GM19239 (cell line): Measurements from ENCODE around the gene OSBPL10.

Source experiments
- DNase-seq: peaks from one replicate; pipeline ENCODE4 v3.0.0; 2011; ENCODE audit warnings: low spot score; ENCODE audit not compliant: insufficient read length
- FAIRE-seq: peaks from 2 replicates; lab custom pipeline; 2011; peaks lifted over from hg19 to GRCh38; lab: Jason Lieb, UNC

OSBPL10 gene

DNA sequence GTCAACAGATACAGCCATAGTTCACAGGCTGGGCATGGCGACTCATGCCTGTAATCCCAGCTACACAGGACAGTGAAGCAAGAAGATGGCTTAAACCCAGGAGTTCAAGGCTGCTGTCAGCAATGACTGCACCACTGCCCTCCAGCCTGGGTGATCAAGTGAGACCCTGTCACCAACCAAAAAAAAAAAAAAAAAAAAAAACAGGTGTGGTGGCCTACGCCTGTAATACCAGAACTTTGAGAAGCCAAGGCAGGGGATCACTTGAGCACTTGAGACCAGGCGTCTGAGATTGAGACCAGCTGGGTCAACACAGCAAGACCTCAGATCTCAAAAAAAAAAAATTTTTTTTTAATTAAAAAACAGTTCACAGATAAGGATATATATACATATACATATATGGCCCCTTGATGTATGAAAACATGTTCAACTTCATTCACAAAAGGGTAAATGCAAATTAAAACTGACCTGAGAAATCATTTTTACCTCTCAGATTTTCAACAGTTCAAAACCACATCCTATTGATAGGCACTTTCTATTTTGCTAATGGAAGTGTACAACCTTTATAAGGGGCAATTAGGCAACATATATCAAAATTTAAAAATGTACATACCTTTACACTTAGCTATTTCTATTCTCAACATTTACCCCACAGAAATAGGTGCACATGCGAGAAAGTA, 51.1 kb downstream of the OSBPL10 start:
- DNase-seq = no peak
- no peak for FAIRE-seq

DNA sequence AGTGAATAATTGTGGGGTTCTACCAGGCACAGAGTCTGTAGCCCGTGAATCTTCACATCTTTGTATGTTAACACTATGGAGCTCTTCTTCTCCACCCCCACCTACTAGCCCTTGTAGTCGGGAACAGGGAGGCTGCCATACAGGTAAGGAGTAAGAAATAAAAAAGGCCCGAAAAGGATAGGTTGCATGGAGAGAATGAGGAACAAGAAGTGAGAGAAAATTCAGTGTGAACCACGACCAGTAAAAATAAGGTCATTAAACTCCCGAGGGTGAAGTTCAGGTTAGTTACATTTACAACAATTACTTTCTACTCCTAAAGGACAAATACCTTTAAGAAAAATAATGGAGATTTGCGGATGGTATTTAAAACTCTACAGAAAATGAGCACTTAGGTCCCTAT, 53.3 kb downstream of the OSBPL10 start:
- DNase-seq (no peak), FAIRE-seq (no peak)

DNA sequence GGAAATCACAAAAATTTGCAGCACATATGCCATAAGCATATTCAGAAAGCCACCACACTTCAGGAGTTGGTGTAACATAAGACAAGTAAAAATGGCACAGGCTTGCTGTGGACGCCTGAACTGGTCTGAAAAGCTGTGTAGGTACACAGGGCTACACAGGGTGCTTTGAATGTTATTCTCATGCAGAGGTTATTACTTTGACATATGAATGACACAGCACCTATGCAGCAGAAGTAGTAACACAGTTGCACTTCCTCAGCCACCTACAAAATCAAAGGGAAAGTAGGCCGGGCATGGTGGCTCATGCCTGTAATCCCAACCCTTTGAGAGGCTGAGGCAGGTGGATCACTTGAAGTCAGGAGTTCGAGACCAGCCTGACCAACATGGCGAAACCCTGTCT, 54.5 kb downstream of the OSBPL10 start:
- FAIRE-seq (no peak), DNase-seq (no peak)

DNA sequence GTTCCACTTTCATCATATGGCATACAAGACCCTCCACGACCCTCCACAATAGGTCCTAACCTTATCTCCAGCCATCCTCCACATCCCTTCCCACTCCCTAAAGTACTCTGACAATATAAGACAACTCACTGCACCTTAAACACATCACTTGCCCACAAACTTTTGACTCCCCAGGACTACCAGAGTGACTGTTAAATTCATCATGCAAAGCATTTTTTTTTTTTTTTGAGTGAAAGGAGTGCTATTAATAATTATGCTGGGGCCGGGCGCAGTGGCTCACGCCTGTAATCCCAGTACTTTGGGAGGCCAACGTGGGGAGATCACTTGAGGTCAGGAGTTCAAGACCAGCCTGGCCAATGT, 55.8 kb downstream of the OSBPL10 start:
- DNase-seq = no peak
- no peak for FAIRE-seq

DNA sequence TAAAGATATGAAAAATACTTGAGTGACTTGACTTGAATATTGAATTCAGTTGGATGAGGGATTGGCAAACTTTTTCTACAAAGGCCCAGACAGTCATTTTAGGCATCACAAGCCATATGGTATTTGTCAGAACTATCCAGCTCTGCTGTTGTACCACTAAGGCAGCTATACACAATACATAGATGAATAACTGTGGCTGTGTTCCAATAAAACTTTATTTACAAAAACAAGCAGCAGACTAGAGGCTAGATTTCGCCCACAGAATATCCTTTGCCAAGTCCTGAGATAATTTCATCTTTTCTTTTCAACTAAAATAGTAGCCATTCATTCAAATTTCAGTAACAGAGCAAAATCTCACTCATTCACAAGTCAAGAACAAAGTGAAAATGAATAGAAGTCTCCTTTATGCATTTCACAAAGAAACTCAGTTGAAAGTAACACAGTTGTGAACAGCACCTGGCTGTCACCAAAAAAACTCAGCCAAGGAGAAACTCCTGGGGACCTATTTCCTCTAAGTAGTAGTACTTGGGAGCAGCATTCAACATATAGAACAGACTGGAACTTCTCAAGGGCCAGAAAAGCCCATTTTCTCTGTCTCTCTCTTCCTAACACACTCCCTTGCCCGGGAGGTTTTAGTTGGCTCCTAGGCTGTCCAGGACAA, 56.3 kb downstream of the OSBPL10 start:
- FAIRE-seq (peak; percentile 59), DNase-seq (no peak)

DNA sequence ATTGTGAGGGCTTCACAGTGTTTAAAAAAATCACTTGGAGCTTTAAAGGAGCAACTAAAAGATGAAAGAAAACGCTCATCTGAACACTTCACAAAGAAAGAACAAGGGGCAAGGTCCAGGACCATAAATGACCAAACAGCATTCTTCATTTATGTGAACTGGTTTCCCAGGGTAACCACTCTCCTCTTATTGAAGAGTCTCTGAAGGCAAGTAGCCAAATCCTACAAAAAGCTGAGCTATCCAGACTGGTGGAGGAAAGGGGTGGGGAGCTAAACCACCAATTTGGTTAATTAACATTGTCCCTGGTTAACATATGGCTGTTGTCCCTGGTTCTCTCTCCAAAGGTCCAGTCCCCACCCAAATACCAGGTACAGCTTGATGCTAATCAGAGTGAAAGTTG, 58.1 kb downstream of the OSBPL10 start:
- no peak for FAIRE-seq

DNA sequence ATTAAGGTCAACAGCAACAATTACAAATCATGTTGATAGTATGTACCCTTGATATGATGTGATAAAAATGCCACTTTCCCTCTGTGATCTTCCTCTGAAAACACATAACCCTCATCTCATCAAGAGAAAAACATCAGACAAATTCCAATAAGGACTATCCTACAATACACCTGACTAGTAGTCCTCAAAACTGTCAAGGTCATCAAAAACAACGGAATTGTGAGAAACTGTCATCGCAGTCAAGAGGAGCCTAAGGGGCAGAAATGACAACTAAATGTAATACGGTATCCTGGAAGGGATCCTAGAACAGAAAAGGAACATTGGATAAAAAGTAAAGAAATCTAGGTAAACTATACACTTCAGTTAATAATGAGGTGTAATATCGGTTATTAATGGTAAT, 59.2 kb downstream of the OSBPL10 start:
- DNase-seq = no peak
- FAIRE-seq = no peak

More for the DNA sequence above, 58.1 kb downstream of the OSBPL10 start:
- DNase-seq = no peak

DNA sequence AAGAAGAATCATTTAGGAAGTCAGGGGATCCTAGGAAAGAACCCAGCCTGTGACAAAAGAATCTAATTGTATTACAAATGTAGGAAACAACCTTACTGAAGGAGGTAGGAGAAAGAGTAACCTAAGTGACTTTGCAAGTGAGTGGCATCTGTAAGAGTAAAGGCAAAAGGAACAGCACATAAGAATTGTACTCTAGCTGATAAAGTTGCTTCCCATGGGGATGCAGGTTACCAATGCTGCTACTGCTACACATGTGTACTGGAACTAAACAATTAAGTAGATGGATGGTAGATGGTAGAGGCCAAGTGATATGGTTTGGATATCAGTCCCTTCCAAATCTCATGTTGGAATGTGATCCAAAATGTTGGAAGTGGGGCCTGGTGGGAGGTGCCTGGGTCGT, 60.8 kb downstream of the OSBPL10 start:
- DNase-seq (no peak), FAIRE-seq (no peak)

DNA sequence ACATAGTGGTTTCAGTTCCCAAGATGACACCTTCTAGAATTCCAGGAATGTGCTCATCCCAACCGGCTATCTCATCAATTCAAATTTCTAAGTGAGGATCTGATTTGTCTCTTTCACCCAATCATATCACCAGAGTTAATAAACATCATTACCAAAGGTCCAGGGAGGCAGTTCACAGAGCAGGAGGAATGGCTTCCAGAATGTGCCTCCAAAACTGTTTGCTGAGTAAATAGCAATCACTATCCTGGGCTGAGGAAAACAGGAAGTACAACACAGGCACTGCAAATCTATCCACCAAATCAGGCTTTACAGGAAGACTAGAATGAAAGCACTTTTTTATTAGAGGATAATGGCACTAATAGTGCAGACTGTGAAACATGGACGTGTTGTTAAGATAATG, 61.5 kb downstream of the OSBPL10 start:
- FAIRE-seq (no peak), DNase-seq (no peak)

DNA sequence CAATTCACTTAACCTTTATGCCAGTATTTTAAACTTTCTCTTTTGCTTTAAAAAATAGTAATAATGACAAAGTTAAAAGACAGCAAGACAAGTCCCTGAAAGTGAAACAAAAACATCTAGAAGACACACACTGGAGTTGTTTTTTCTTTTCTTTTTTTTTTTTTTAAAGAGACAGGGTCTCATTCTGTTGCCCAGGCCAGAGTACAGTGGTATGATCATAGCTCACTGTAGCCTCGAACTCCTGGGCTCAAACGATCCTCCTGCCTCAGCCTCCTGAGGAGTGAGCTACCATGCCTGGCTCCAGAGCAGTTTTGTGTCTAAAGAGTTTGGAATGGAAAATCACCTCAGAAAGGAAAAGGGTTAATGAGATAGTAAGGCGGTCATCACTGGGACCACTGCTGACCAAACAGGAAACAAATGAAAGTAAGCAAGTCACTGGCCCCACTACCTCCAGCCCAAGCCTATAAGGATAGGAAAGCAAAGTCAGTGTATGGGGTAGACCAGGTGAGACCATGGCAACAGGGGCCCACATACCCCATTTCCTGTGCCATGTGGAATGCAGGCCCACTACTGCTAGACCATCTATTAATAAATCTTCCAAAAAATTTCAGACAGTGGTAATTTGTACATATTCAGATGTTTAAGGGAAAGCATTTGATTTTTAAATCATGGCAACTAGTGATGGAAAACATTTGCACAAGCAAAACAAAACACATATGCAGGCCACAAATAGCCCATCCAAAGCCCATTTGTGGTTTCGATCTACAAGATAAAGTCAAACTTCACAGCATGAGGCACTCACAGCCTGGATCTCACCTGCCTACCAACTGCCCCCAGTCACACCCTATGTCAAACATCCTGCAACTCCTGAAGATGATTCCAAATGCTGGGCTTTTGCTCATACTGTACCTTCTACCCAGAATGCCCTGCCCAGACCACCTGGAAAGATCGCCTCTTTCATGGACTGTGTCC, 62.6 kb downstream of the OSBPL10 start:
- FAIRE-seq (peak; percentile 76), DNase-seq (no peak)

DNA sequence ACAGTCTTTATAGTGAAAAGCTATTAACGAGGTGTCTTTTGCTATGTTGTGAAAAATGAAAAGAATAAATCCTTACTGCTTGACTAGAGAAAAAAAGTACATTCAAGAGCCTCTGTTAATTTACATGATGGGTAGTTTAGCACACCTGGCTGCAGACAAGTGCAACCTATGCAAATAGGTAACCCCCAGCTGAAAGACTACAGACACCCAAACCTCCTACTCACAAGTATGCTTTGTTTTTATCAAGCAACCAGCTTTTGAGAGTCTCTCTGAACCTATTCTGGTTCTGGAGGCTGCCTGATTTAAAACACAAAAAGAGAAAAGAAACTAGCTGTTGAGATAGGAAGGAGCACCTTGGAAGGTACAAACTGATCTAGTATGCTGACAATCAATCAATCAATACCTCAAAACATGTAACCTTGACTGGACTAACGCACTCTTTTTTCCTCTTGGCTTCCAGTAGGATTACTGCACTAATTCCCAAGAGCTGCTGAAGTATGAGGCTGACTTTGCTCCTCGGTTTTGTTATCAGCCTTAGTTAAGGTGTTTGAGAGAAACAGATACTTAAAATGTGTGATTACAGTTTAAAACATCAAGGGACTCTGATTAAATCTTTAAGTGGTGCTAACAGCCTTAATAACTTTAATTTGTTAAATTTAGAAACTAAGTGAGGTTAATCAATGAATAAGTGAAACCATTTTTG, 63.6 kb downstream of the OSBPL10 start:
- FAIRE-seq (peak; percentile 31), DNase-seq (no peak)

DNA sequence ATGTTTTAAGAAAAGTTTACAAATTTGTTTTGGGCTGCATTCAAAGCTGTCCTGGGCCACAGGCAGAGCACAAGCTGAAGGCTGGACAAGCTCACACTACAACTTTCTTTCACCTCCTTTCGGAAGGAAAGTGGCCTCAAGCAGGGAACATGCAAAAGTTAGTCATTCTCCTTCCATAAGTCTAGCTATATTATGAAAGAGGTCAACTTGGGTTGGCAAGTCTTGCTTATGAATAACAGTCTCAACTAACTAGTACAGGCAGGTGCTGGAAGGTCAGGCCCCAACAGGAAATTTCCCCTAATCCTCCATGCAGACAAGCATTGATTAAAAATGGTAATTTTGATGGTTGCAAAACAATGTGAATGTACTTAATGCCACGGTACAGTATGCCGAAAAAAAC, 69.4 kb downstream of the OSBPL10 start:
- DNase-seq (no peak), FAIRE-seq (no peak)

DNA sequence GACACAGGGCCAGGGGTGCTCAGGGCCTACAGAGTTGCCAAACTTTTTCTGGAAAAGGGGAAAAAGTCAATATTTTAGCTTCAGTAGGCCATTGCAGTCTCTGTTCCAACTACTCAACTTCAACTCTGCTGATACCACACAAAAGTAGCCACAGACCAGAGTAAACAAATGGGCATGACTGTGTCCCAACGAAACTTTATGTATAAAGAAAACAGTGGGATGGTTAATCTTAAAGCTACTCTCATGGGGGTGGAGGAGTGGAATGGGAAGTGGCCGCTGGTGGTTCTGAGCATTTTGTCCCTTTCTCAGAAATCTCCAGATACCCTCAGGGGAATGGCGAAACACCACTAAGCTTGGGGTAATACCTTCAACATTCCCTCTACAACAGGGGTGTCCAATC, 69.9 kb downstream of the OSBPL10 start:
- no peak for FAIRE-seq

DNA sequence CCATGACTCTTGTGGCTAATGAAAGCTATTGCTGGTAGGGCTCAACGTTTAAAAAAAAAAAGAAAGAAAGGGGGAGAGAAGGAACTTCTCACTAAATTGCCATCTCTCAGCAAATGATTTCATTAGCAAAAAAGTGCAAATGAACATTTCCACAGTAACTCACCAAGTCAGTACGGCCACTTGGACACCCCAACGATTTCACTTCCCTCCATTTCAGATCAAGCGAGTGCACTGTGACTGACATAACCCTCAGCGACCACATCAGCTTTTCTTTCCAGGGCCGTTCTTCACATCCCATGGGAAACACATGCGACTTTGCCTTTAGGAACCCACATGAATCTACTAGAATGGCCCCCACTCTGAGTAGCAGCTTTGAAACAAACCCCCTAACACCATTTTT, 71.6 kb downstream of the OSBPL10 start:
- FAIRE-seq (no peak), DNase-seq (no peak)

More for the DNA sequence above, 69.9 kb downstream of the OSBPL10 start:
- DNase-seq = no peak

DNA sequence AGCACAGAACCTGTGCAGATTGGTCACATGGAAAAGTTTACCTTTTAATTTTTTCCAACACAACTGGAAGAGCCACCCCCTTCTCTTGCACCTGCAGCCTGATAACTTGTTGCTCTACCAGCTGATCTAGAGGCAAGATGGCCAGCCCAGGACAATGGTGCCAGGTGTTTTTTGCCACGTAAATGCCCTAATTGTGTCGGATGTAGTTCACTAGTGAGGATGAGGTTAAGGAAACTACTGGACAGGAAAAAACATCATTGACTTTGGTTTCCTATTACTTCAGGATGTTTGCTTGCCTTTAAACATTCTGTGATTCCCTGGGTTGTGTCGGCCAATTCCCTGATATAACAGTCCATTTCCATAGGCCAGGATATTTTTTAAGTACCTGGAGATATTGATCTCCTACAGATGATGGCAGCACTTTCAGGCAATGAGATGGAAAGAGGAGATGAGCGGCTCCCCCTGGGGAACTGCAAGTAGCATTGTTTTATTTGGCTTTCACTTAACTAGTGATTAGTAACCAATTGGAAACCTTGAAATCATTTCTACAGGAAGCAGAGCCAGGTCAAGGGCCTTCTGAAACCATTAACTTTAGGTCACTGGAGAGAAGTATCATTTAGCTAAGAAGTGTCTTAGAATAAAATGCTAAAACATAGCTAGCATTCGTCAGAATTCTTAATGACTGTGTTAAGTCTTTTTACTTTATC, 72.5 kb downstream of the OSBPL10 start:
- peak; percentile 36 for DNase-seq
- FAIRE-seq = peak; percentile 63

DNA sequence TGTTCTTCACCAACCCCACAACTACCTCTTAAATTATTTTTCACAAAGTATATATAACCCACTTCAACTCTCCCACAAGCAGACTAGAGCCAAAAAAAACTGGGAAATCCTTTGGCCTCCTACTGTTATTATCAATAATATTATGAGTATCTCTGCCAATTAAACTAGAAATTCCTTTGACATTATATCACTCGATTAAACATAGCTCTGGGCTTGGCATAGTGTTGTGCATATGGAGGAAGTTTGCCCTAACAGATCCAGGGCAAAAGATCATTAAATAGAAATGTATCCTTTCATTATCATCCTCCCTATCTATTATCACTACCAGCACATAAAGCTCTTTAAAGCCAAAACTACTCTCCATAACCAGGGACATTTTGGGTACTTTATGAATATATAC, 74.9 kb downstream of the OSBPL10 start:
- DNase-seq (no peak), FAIRE-seq (no peak)

DNA sequence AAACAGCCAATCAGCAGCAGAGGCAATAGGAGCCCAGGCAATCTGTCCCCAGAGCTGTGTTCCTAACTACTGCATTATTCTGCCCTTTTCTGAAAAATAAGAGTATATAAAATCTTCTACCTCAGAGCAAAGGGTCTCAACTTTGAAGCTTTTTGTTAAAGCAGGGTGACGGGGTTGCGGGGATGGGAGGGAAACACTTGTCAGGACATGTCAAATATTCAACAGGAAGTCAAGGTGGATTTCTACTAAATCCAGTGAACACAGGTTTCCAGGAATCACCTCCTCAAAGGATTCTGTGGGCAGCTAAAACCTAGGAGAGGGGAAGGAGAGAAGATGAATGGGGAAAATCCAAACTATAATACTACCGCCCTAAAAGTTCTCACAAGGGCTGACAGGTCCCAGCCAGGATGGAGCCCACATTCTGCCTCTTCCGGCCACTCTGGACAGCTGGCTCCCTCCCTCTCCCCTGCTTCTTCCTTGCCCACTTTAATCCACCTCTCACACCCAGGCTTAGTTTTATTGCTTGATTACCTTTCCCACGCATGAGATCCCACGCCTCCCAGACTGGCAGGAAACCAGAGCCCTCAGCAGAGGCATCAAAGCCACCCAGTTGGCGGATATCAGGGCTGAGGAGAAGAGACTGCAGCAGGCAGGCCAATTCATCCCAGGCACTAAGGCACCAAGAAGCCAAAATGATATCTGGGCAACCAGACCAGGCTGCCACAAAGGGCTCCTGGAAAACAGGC, 77.2 kb downstream of the OSBPL10 start:
- FAIRE-seq = no peak
- DNase-seq = no peak

DNA sequence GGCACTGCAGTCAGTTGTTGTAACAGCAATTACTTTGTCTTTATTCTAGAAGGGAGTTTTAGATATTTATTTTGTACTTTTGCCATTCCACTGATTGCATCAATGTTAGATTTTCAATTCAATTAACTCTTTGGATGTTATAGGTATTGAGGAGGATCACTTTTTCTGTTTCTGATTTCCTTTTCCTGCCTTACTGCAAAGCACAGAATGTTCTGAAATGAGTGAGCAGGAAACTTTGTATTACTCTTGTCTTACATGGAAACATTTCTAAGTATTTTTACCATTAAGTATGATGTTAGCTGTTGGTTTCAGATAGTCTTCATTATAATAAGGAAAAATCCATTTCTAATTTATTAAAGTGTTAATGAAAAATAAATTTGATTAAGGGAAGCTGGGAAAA, 80.5 kb downstream of the OSBPL10 start:
- FAIRE-seq (no peak), DNase-seq (no peak)
